ENCODE results near the gene RPL37A.

DNA sequence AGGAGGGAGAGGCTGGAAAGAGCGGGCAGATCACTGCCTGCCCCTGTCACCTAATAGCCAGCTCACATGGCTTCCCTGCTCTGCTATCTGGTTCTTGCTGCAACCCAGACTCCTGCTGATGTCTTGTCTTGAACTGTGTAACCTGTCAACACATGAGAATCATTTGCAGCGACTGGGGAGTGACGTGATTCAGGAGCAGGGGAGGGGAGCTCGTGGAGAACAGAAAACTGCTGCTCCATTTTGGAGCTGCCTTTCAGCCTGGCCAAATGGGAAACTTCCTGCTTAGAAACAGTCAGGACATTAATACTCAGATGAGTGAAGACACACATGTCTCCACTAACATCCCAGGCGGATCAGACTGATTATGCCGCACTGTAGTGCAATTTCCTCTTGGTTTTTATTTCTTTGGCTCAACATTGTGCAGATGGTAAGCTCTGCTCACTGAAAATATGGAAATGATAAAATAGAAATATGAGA is 38.1 kb downstream of the RPL37A start:
- TF ChIP-seq, protein P1, sequence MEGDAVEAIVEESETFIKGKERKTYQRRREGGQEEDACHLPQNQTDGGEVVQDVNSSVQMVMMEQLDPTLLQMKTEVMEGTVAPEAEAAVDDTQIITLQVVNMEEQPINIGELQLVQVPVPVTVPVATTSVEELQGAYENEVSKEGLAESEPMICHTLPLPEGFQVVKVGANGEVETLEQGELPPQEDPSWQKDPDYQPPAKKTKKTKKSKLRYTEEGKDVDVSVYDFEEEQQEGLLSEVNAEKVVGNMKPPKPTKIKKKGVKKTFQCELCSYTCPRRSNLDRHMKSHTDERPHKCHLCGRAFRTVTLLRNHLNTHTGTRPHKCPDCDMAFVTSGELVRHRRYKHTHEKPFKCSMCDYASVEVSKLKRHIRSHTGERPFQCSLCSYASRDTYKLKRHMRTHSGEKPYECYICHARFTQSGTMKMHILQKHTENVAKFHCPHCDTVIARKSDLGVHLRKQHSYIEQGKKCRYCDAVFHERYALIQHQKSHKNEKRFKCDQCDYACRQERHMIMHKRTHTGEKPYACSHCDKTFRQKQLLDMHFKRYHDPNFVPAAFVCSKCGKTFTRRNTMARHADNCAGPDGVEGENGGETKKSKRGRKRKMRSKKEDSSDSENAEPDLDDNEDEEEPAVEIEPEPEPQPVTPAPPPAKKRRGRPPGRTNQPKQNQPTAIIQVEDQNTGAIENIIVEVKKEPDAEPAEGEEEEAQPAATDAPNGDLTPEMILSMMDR (IDR thresholded peaks at IDR 0.05) = no peak
- TF ChIP-seq POLR2A (IDR thresholded peaks at IDR 0.05) = no peak
